Measurements from ENCODE around the gene GEMIN7.

Gene GEMIN7

GRCh38 chr19:45074744-45075300 lies 4.2 kb upstream of the GEMIN7 start:
- Mint-ChIP-seq H3K9me3 (no peaks in the 10 kb centered on the region), H3K27ac (no peak overlapping the region), H3K4me1 (peaks cover 25% of the 10 kb centered on the region), H3K36me3 (no peaks in the 10 kb centered on the region), H3K27me3 (no peaks in the 10 kb centered on the region), H3K4me3 (peak overlapping the region; percentile 64)

- no peaks in the 10 kb centered on the region for H3K36me3 Mint-ChIP-seq
- H3K27ac Mint-ChIP-seq = no peak overlapping the region
- peak overlapping the region; percentile 81 for H3K4me3 Mint-ChIP-seq
- H3K27me3 Mint-ChIP-seq = no peaks in the 10 kb centered on the region
- H3K4me1 Mint-ChIP-seq = peaks cover 31% of the 10 kb centered on the region
- H3K9me3 Mint-ChIP-seq = no peaks in the 10 kb centered on the region
These were observed 3.6 kb upstream of the GEMIN7 start for GRCh38 chr19:45075301-45076028.

GRCh38 chr19:45076029-45076850 lies 2.8 kb upstream of the GEMIN7 start, which contains the start of gene ZNF296:
ZNF296 (minus strand) TSS chr19:45076478; CDS start chr19:45076373, 105 bp downstream.
- Mint-ChIP-seq H3K9me3 (no peaks in the 10 kb centered on the region), H3K27ac (peak within 1 kb of the TSS; percentile 55), H3K36me3 (peaks cover 1% of the 10 kb centered on the region), H3K4me1 (peaks cover 37% of the 10 kb centered on the region), H3K27me3 (no peaks in the 10 kb centered on the region), H3K4me3 (peak within 1 kb of the TSS; percentile 81)

- Mint-ChIP-seq H3K4me3 (peak overlapping the region; percentile 81), H3K27me3 (no peaks in the 10 kb centered on the region), H3K9me3 (no peaks in the 10 kb centered on the region), H3K4me1 (peaks cover 45% of the 10 kb centered on the region), H3K27ac (peak overlapping the region; percentile 12), H3K36me3 (peaks cover 6% of the 10 kb centered on the region)
These were observed 2.0 kb upstream of the GEMIN7 start for GRCh38 chr19:45076851-45077730.

- H3K9me3 Mint-ChIP-seq = no peaks in the 10 kb centered on the region
- peaks cover 8% of the 10 kb centered on the region for H3K36me3 Mint-ChIP-seq
- H3K27ac Mint-ChIP-seq = peak overlapping the region; percentile 68
- no peaks in the 10 kb centered on the region for H3K27me3 Mint-ChIP-seq
- peaks cover 49% of the 10 kb centered on the region for H3K4me1 Mint-ChIP-seq
- H3K4me3 Mint-ChIP-seq = peak overlapping the region; percentile 99
These were observed 534 bp upstream of the GEMIN7 start for GRCh38 chr19:45078390-45079062.

GRCh38 chr19:45079911-45080370 lies 881 bp downstream of the GEMIN7 start:
- Mint-ChIP-seq H3K27ac (no peak overlapping the region), H3K27me3 (no peaks in the 10 kb centered on the region), H3K4me1 (peaks cover 45% of the 10 kb centered on the region)

GRCh38 chr19:45082170-45082569 lies 3.1 kb downstream of the GEMIN7 start:
- Mint-ChIP-seq H3K4me3 (peak overlapping the region; percentile 15), H3K27ac (peak overlapping the region; percentile 36), H3K36me3 (peaks cover 8% of the 10 kb centered on the region), H3K4me1 (peaks cover 43% of the 10 kb centered on the region), H3K9me3 (no peaks in the 10 kb centered on the region), H3K27me3 (no peaks in the 10 kb centered on the region)

More at GRCh38 chr19:45079911-45080370, 881 bp downstream of the GEMIN7 start:
- H3K36me3 Mint-ChIP-seq = peaks cover 8% of the 10 kb centered on the region
- H3K9me3 Mint-ChIP-seq = no peaks in the 10 kb centered on the region
- peak overlapping the region; percentile 99 for H3K4me3 Mint-ChIP-seq

GRCh38 chr19:45086480-45086879 lies 7.4 kb downstream of the GEMIN7 start:
- Mint-ChIP-seq H3K4me1 (peaks cover 37% of the 10 kb centered on the region), H3K27me3 (no peaks in the 10 kb centered on the region), H3K9me3 (no peaks in the 10 kb centered on the region), H3K27ac (no peak overlapping the region), H3K36me3 (peaks cover 15% of the 10 kb centered on the region), H3K4me3 (no peak overlapping the region)

- Mint-ChIP-seq H3K4me1 (peaks cover 35% of the 10 kb centered on the region), H3K27ac (peak overlapping the region; percentile 92), H3K4me3 (peak overlapping the region; percentile 70), H3K9me3 (no peaks in the 10 kb centered on the region), H3K27me3 (no peaks in the 10 kb centered on the region), H3K36me3 (peaks cover 11% of the 10 kb centered on the region)
These were observed 8.5 kb downstream of the GEMIN7 start for GRCh38 chr19:45087531-45087930.

- H3K27ac Mint-ChIP-seq = no peak overlapping the region
- no peaks in the 10 kb centered on the region for H3K27me3 Mint-ChIP-seq
- H3K4me1 Mint-ChIP-seq = peaks cover 55% of the 10 kb centered on the region
- no peaks in the 10 kb centered on the region for H3K9me3 Mint-ChIP-seq
- no peak overlapping the region for H3K4me3 Mint-ChIP-seq
- H3K36me3 Mint-ChIP-seq = peaks cover 16% of the 10 kb centered on the region
These were observed 11.0 kb downstream of the GEMIN7 start for GRCh38 chr19:45090034-45090433.

- Mint-ChIP-seq H3K27ac (no peak overlapping the region), H3K4me3 (no peak overlapping the region), H3K4me1 (peaks cover 57% of the 10 kb centered on the region), H3K9me3 (no peaks in the 10 kb centered on the region), H3K27me3 (no peaks in the 10 kb centered on the region), H3K36me3 (peaks cover 16% of the 10 kb centered on the region)
These were observed 11.5 kb downstream of the GEMIN7 start for GRCh38 chr19:45090606-45091005.

- Mint-ChIP-seq H3K36me3 (peaks cover 16% of the 10 kb centered on the region), H3K27me3 (no peaks in the 10 kb centered on the region), H3K27ac (peak overlapping the region; percentile 99), H3K4me1 (peaks cover 63% of the 10 kb centered on the region), H3K4me3 (peak overlapping the region; percentile 95), H3K9me3 (no peaks in the 10 kb centered on the region)
These were observed 12.2 kb downstream of the GEMIN7 start for GRCh38 chr19:45091031-45091923.

- Mint-ChIP-seq H3K27ac (peak within 1 kb of the TSS; percentile 99), H3K36me3 (peaks cover 11% of the 10 kb centered on the region), H3K4me3 (peak within 1 kb of the TSS; percentile 95), H3K4me1 (peaks cover 71% of the 10 kb centered on the region), H3K9me3 (no peaks in the 10 kb centered on the region), H3K27me3 (no peaks in the 10 kb centered on the region)
These were observed 14.0 kb downstream of the GEMIN7 start, which contains the start of gene PPP1R37 for GRCh38 chr19:45092747-45093678. PPP1R37 (plus strand) TSS chr19:45093179; CDS start chr19:45093326, 147 bp downstream.
